WTC11 (cell line): ENCODE results near the gene IDH1. TPM values are rescaled to one million over a fixed set of nuclear protein-coding genes. Genes with fewer than 3 reads are reported as not detected.

Experiments
- ATAC-seq: fragments of 200-7000 bp; cut with Tn5 transposase; 2 replicates; pipeline ENCODE4 v1.10.0; 2021; ENCODE audit warnings: mild to moderate bottlenecking, moderate library complexity
- CTCF ChIA-PET: fragments of 300-600 bp; sonication (Branson Sonifier 250); formaldehyde crosslinking; loops from one replicate; lab custom pipeline; 2021; ENCODE audit warnings: antibody characterized with exemption; lab: Charles Lee
- POLR2A ChIA-PET: fragments of 350-600 bp; sonication (Branson Sonifier 250); formaldehyde crosslinking; loops from one replicate; lab custom pipeline; 2021; ENCODE audit warnings: antibody characterized with exemption; lab: Charles Lee
- DNase-seq: peaks from one replicate; pipeline ENCODE4 v3.0.0; 2021; ENCODE audit warnings: low spot score
- H3K27ac Mint-ChIP-seq: 2 replicates; pipeline ENCODE4 v1.8.0; 2021; ENCODE audit warnings: mixed read lengths
- H3K27me3 Mint-ChIP-seq: 2 replicates; pipeline ENCODE4 v1.8.0; 2021; ENCODE audit warnings: low read depth, mild to moderate bottlenecking, moderate library complexity, mixed read lengths
- H3K36me3 Mint-ChIP-seq: 2 replicates; pipeline ENCODE4 v1.8.0; 2021; ENCODE audit warnings: mixed read lengths
- H3K4me1 Mint-ChIP-seq: 2 replicates; pipeline ENCODE4 v1.8.0; 2022; ENCODE audit warnings: mixed read lengths
- H3K4me3 Mint-ChIP-seq: 2 replicates; pipeline ENCODE4 v1.8.0; 2021; ENCODE audit warnings: mild to moderate bottlenecking, moderate library complexity, mixed read lengths
- H3K9me3 Mint-ChIP-seq: 2 replicates; pipeline ENCODE4 v1.8.0; 2021; ENCODE audit warnings: mixed read lengths
- CREB1 ChIP-seq: sonication (generic); formaldehyde crosslinking; IDR thresholded peaks from 2 replicates; pipeline ENCODE4 v1.8.0; 2023; ENCODE audit warnings: mild to moderate bottlenecking, missing genetic modification reagents
- CREM ChIP-seq: sonication (generic); formaldehyde crosslinking; IDR thresholded peaks from 2 replicates; pipeline ENCODE4 v1.8.1; 2022; ENCODE audit warnings: mild to moderate bottlenecking, missing genetic modification reagents, moderate library complexity
- JUN ChIP-seq: sonication (generic); formaldehyde crosslinking; IDR thresholded peaks from 2 replicates; pipeline ENCODE4 v1.8.0; 2023; ENCODE audit warnings: mild to moderate bottlenecking, missing genetic modification reagents
- KAT7 ChIP-seq: sonication (generic); formaldehyde crosslinking; IDR thresholded peaks from 2 replicates; pipeline ENCODE4 v1.8.1; 2023; ENCODE audit warnings: missing genetic modification reagents, mild to moderate bottlenecking, borderline replicate concordance
- NFYB ChIP-seq: sonication (generic); formaldehyde crosslinking; conservative IDR thresholded peaks from 2 replicates; pipeline ENCODE4 v1.8.0; 2022; ENCODE audit warnings: low read depth, missing genetic modification reagents
- PRRX2 ChIP-seq: fragments of 250-450 bp; sonication (Bioruptor Pico); IDR thresholded peaks from 2 replicates; pipeline ENCODE4 v1.8.0; 2021; ENCODE audit warnings: mild to moderate bottlenecking
- total RNA-seq: library from RNA; stranded (reverse); gene quantifications from 3 replicates; pipeline ENCODE4 v1.2.3, GENCODE V29; 2021
- TF ChIP-seq, protein P1 (sequence below): fragments of 250-450 bp; sonication (Bioruptor Pico); IDR thresholded peaks from 2 replicates; pipeline ENCODE4 v1.9.0; 2021; ENCODE audit warnings: mild to moderate bottlenecking, borderline replicate concordance
- TF ChIP-seq, protein P2 (sequence below): sonication (generic); formaldehyde crosslinking; IDR thresholded peaks from 2 replicates; pipeline ENCODE4 v1.8.0; 2023; ENCODE audit warnings: mild to moderate bottlenecking, missing genetic modification reagents
- TF ChIP-seq, protein P3 (sequence below): sonication (generic); formaldehyde crosslinking; IDR thresholded peaks from 2 replicates; pipeline ENCODE4 v1.8.0; 2022; ENCODE audit warnings: mild to moderate bottlenecking, missing genetic modification reagents
- TF ChIP-seq, protein P4 (sequence below): sonication (generic); formaldehyde crosslinking; conservative IDR thresholded peaks from 2 replicates; pipeline ENCODE4 v1.8.1; 2022; ENCODE audit warnings: mild to moderate bottlenecking, missing genetic modification reagents
- TF ChIP-seq, protein P5 (sequence below): sonication (generic); formaldehyde crosslinking; IDR thresholded peaks from 2 replicates; pipeline ENCODE4 v1.8.1; 2023; ENCODE audit warnings: mild to moderate bottlenecking, missing genetic modification reagents, moderate library complexity
- TF ChIP-seq, protein P6 (sequence below): sonication (generic); formaldehyde crosslinking; IDR thresholded peaks from 2 replicates; pipeline ENCODE4 v1.8.0; 2022; ENCODE audit warnings: mild to moderate bottlenecking, missing genetic modification reagents
- TF ChIP-seq, protein P7 (sequence below): sonication (generic); formaldehyde crosslinking; IDR thresholded peaks from 2 replicates; pipeline ENCODE4 v1.8.0; 2022; ENCODE audit warnings: mild to moderate bottlenecking, missing genetic modification reagents
- TF ChIP-seq, protein P8 (sequence below): fragments of 250-450 bp; sonication (Bioruptor Pico); IDR thresholded peaks from 2 replicates; pipeline ENCODE4 v1.9.0; 2021; ENCODE audit warnings: mild to moderate bottlenecking
- TF ChIP-seq, protein P9 (sequence below): sonication (generic); formaldehyde crosslinking; IDR thresholded peaks from 2 replicates; pipeline ENCODE4 v1.8.1; 2023; ENCODE audit warnings: mild to moderate bottlenecking, missing genetic modification reagents, borderline replicate concordance
- TF ChIP-seq, protein P10 (sequence below): sonication (generic); formaldehyde crosslinking; IDR thresholded peaks from 2 replicates; pipeline ENCODE4 v1.8.1; 2023; ENCODE audit warnings: mild to moderate bottlenecking, moderate library complexity, missing genetic modification reagents

The IDH1 gene
- total RNA-seq, 1 experiment from 2014 or later, result 352 TPM

DNA sequence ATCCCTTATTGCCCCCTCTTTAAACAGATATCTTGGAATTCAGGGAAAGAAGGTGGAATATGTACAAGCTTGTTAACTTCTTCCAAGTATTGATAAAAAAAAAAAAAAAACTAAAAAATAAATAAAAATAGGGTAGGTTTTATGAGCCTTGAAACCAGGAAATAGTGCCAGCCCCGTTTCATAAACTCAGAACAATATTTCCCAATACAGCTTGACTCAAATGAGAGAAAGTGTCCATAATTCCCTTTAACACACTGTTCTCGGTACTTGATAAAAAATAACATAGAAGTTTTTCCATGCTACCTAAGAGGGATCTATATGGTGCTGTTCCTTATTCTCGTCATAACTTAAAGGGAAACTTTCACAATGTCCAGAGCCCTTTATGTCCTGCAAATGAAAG, 47.1 kb downstream of the IDH1 start (continued):
- TF ChIP-seq, protein P1, sequence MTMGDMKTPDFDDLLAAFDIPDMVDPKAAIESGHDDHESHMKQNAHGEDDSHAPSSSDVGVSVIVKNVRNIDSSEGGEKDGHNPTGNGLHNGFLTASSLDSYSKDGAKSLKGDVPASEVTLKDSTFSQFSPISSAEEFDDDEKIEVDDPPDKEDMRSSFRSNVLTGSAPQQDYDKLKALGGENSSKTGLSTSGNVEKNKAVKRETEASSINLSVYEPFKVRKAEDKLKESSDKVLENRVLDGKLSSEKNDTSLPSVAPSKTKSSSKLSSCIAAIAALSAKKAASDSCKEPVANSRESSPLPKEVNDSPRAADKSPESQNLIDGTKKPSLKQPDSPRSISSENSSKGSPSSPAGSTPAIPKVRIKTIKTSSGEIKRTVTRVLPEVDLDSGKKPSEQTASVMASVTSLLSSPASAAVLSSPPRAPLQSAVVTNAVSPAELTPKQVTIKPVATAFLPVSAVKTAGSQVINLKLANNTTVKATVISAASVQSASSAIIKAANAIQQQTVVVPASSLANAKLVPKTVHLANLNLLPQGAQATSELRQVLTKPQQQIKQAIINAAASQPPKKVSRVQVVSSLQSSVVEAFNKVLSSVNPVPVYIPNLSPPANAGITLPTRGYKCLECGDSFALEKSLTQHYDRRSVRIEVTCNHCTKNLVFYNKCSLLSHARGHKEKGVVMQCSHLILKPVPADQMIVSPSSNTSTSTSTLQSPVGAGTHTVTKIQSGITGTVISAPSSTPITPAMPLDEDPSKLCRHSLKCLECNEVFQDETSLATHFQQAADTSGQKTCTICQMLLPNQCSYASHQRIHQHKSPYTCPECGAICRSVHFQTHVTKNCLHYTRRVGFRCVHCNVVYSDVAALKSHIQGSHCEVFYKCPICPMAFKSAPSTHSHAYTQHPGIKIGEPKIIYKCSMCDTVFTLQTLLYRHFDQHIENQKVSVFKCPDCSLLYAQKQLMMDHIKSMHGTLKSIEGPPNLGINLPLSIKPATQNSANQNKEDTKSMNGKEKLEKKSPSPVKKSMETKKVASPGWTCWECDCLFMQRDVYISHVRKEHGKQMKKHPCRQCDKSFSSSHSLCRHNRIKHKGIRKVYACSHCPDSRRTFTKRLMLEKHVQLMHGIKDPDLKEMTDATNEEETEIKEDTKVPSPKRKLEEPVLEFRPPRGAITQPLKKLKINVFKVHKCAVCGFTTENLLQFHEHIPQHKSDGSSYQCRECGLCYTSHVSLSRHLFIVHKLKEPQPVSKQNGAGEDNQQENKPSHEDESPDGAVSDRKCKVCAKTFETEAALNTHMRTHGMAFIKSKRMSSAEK (CRISPR knock-in tag), result no peak
- TF ChIP-seq CREB1, result no peak
- TF ChIP-seq, protein P2, sequence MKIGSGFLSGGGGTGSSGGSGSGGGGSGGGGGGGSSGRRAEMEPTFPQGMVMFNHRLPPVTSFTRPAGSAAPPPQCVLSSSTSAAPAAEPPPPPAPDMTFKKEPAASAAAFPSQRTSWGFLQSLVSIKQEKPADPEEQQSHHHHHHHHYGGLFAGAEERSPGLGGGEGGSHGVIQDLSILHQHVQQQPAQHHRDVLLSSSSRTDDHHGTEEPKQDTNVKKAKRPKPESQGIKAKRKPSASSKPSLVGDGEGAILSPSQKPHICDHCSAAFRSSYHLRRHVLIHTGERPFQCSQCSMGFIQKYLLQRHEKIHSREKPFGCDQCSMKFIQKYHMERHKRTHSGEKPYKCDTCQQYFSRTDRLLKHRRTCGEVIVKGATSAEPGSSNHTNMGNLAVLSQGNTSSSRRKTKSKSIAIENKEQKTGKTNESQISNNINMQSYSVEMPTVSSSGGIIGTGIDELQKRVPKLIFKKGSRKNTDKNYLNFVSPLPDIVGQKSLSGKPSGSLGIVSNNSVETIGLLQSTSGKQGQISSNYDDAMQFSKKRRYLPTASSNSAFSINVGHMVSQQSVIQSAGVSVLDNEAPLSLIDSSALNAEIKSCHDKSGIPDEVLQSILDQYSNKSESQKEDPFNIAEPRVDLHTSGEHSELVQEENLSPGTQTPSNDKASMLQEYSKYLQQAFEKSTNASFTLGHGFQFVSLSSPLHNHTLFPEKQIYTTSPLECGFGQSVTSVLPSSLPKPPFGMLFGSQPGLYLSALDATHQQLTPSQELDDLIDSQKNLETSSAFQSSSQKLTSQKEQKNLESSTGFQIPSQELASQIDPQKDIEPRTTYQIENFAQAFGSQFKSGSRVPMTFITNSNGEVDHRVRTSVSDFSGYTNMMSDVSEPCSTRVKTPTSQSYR (CRISPR knock-in tag), result no peak
- TF ChIP-seq NFYB (CRISPR knock-in tag), result no peak
- TF ChIP-seq, protein P3, sequence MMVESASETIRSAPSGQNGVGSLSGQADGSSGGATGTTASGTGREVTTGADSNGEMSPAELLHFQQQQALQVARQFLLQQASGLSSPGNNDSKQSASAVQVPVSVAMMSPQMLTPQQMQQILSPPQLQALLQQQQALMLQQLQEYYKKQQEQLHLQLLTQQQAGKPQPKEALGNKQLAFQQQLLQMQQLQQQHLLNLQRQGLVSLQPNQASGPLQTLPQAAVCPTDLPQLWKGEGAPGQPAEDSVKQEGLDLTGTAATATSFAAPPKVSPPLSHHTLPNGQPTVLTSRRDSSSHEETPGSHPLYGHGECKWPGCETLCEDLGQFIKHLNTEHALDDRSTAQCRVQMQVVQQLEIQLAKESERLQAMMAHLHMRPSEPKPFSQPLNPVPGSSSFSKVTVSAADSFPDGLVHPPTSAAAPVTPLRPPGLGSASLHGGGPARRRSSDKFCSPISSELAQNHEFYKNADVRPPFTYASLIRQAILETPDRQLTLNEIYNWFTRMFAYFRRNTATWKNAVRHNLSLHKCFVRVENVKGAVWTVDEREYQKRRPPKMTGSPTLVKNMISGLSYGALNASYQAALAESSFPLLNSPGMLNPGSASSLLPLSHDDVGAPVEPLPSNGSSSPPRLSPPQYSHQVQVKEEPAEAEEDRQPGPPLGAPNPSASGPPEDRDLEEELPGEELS (CRISPR knock-in tag), result no peak

DNA sequence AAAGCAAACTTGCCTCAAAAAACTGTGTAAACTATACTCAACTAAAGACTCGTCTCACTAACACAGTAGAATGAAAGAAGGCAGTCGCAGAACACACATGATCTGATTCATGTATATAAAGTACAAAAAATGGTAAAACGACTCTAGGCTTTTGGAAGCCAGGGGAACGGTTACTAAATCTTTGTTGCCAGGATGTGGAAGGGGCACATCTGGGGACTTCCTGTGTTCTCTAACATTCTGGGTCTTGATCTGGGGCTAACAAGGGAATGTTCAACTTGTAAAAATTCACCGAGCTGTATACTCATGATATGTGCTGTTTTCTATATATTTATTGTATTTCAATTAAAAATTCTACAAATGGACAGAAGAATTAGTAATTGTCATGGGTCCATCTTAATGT, 50.7 kb downstream of the IDH1 start:
- H3K4me1 Mint-ChIP-seq, result 0 out of 2 replicates have a peak, but pooled peaks cover 4% of the 10 kb centered on the region
- no peak for DNase-seq
- H3K27ac Mint-ChIP-seq, result no peak overlapping the region
- H3K36me3 Mint-ChIP-seq, result no peaks in the 10 kb centered on the region
- POLR2A ChIA-PET, result no interaction called here
- H3K27me3 Mint-ChIP-seq, result no peaks in the 10 kb centered on the region
- no peak overlapping the region for H3K4me3 Mint-ChIP-seq
- CTCF ChIA-PET, result interaction anchor here (1.0 to 1.4 kb wide), 2 partner anchors 29 to 102 kb away, joined by 3 to 5 read pairs; no protein-coding TSS in a partner anchor
- H3K9me3 Mint-ChIP-seq, result no peaks in the 10 kb centered on the region
- ATAC-seq, result no peak
- TF ChIP-seq, protein P4, sequence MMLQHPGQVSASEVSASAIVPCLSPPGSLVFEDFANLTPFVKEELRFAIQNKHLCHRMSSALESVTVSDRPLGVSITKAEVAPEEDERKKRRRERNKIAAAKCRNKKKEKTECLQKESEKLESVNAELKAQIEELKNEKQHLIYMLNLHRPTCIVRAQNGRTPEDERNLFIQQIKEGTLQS, result no peak
- TF ChIP-seq, protein P5, sequence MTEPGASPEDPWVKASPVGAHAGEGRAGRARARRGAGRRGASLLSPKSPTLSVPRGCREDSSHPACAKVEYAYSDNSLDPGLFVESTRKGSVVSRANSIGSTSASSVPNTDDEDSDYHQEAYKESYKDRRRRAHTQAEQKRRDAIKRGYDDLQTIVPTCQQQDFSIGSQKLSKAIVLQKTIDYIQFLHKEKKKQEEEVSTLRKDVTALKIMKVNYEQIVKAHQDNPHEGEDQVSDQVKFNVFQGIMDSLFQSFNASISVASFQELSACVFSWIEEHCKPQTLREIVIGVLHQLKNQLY (CRISPR knock-in tag), result no peak
- TF ChIP-seq, protein P6, sequence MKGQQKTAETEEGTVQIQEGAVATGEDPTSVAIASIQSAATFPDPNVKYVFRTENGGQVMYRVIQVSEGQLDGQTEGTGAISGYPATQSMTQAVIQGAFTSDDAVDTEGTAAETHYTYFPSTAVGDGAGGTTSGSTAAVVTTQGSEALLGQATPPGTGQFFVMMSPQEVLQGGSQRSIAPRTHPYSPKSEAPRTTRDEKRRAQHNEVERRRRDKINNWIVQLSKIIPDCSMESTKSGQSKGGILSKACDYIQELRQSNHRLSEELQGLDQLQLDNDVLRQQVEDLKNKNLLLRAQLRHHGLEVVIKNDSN, result no peak
- TF ChIP-seq, protein P7, sequence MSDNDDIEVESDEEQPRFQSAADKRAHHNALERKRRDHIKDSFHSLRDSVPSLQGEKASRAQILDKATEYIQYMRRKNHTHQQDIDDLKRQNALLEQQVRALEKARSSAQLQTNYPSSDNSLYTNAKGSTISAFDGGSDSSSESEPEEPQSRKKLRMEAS (CRISPR knock-in tag), result no peak
- TF ChIP-seq PRRX2 (CRISPR knock-in tag) (no peak), CREM (CRISPR knock-in tag) (no peak), JUN (no peak), KAT7 (CRISPR knock-in tag) (no peak)
- TF ChIP-seq, protein P8, sequence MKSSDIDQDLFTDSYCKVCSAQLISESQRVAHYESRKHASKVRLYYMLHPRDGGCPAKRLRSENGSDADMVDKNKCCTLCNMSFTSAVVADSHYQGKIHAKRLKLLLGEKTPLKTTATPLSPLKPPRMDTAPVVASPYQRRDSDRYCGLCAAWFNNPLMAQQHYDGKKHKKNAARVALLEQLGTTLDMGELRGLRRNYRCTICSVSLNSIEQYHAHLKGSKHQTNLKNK (CRISPR knock-in tag), result no peak
- TF ChIP-seq, protein P9, sequence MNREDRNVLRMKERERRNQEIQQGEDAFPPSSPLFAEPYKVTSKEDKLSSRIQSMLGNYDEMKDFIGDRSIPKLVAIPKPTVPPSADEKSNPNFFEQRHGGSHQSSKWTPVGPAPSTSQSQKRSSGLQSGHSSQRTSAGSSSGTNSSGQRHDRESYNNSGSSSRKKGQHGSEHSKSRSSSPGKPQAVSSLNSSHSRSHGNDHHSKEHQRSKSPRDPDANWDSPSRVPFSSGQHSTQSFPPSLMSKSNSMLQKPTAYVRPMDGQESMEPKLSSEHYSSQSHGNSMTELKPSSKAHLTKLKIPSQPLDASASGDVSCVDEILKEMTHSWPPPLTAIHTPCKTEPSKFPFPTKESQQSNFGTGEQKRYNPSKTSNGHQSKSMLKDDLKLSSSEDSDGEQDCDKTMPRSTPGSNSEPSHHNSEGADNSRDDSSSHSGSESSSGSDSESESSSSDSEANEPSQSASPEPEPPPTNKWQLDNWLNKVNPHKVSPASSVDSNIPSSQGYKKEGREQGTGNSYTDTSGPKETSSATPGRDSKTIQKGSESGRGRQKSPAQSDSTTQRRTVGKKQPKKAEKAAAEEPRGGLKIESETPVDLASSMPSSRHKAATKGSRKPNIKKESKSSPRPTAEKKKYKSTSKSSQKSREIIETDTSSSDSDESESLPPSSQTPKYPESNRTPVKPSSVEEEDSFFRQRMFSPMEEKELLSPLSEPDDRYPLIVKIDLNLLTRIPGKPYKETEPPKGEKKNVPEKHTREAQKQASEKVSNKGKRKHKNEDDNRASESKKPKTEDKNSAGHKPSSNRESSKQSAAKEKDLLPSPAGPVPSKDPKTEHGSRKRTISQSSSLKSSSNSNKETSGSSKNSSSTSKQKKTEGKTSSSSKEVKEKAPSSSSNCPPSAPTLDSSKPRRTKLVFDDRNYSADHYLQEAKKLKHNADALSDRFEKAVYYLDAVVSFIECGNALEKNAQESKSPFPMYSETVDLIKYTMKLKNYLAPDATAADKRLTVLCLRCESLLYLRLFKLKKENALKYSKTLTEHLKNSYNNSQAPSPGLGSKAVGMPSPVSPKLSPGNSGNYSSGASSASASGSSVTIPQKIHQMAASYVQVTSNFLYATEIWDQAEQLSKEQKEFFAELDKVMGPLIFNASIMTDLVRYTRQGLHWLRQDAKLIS, result no peak
- TF ChIP-seq, protein P10, sequence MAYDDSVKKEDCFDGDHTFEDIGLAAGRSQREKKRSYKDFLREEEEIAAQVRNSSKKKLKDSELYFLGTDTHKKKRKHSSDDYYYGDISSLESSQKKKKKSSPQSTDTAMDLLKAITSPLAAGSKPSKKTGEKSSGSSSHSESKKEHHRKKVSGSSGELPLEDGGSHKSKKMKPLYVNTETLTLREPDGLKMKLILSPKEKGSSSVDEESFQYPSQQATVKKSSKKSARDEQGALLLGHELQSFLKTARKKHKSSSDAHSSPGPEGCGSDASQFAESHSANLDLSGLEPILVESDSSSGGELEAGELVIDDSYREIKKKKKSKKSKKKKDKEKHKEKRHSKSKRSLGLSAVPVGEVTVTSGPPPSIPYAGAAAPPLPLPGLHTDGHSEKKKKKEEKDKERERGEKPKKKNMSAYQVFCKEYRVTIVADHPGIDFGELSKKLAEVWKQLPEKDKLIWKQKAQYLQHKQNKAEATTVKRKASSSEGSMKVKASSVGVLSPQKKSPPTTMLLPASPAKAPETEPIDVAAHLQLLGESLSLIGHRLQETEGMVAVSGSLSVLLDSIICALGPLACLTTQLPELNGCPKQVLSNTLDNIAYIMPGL (CRISPR knock-in tag), result no peak
